ENCODE data around the gene MPND. TPM values are rescaled to one million over a fixed set of nuclear protein-coding genes. Genes with fewer than 3 reads are reported as not detected.

Gene MPND
- total RNA-seq, 2 donors from 2014 or later, result 6.2 to 7.3 TPM

GRCh38 chr19:4371247-4372164 is 28.1 kb downstream of the MPND start:
- Histone ChIP-seq H3K36me3 (no peaks in the 10 kb centered on the region), H3K9me3 (no peaks in the 10 kb centered on the region), H3K27ac (peak overlapping the region; percentile 68 to 95), H3K27me3 (no peaks in the 10 kb centered on the region), H3K4me3 (no peak overlapping the region), H3K4me1 (peaks cover 0 to 99% of the 10 kb centered on the region in 2 donors)
- no peak for DNase-seq (ENCODE audit: low spot score)
- no peak for TF ChIP-seq CTCF (IDR thresholded peaks at IDR 0.05)

- DNase-seq (ENCODE audit: low spot score), result no peak
- TF ChIP-seq CTCF (IDR thresholded peaks at IDR 0.05), result no peak
- H3K27me3 ChIP-seq, result no peaks in the 10 kb centered on the region
- H3K4me1 ChIP-seq, result peaks cover 0 to 100% of the 10 kb centered on the region in 2 donors
- no peak overlapping the region for H3K4me3 ChIP-seq
- peak overlapping the region; percentile 91 to 95 for H3K27ac ChIP-seq
- no peaks in the 10 kb centered on the region for H3K36me3 ChIP-seq
- no peaks in the 10 kb centered on the region for H3K9me3 ChIP-seq
These were observed 29.0 kb downstream of the MPND start for GRCh38 chr19:4372165-4373012.

- Histone ChIP-seq H3K27ac (peak overlapping the region; percentile 91 to 95), H3K4me3 (no peak overlapping the region), H3K4me1 (peaks cover 0 to 100% of the 10 kb centered on the region in 2 donors), H3K36me3 (no peaks in the 10 kb centered on the region), H3K9me3 (no peaks in the 10 kb centered on the region), H3K27me3 (no peaks in the 10 kb centered on the region)
- no peak for TF ChIP-seq CTCF (IDR thresholded peaks at IDR 0.05)
- DNase-seq (ENCODE audit: low spot score), result no peak
These were observed 29.6 kb downstream of the MPND start for GRCh38 chr19:4373013-4373367.

- peaks cover 0 to 100% of the 10 kb centered on the region in 2 donors for H3K4me1 ChIP-seq
- DNase-seq (ENCODE audit: low spot score), result peak; percentile 87
These were observed 30.5 kb downstream of the MPND start for GRCh38 chr19:4373601-4374497.

More at GRCh38 chr19:4373601-4374497, 30.5 kb downstream of the MPND start:
- Histone ChIP-seq H3K27ac (peak overlapping the region; percentile 91 to 95), H3K27me3 (no peaks in the 10 kb centered on the region), H3K9me3 (no peaks in the 10 kb centered on the region), H3K36me3 (no peaks in the 10 kb centered on the region), H3K4me3 (peak overlapping the region in 1 of 2 donors; percentile 1)
- no peak for TF ChIP-seq CTCF (IDR thresholded peaks at IDR 0.05)

All from right atrium auricular region (tissue), 2 donors.